Retinal pigment epithelial cell (primary cell): Measurements from ENCODE around the gene SYT6.

Experiments
- DNase-seq: peaks from one replicate; pipeline ENCODE4 v3.0.0-alpha.2; 2010; ENCODE audit warnings: low read depth
- H3K4me3 ChIP-seq: 2 replicates; pipeline ENCODE4 v1.5.1; 2011; ENCODE audit warnings: mild to moderate bottlenecking, low read length, control low read depth, moderate library complexity
- TF ChIP-seq, protein P1 (sequence below): conservative IDR thresholded peaks from 2 replicates; pipeline ENCODE4 v1.5.1; 2011; ENCODE audit warnings: low read depth, low read length, control low read depth, inconsistent platforms

SYT6 gene

GRCh38 chr1:114189398-114189797, 35.7 kb upstream of the SYT6 start:
- no peak for DNase-seq
- TF ChIP-seq, protein P1, sequence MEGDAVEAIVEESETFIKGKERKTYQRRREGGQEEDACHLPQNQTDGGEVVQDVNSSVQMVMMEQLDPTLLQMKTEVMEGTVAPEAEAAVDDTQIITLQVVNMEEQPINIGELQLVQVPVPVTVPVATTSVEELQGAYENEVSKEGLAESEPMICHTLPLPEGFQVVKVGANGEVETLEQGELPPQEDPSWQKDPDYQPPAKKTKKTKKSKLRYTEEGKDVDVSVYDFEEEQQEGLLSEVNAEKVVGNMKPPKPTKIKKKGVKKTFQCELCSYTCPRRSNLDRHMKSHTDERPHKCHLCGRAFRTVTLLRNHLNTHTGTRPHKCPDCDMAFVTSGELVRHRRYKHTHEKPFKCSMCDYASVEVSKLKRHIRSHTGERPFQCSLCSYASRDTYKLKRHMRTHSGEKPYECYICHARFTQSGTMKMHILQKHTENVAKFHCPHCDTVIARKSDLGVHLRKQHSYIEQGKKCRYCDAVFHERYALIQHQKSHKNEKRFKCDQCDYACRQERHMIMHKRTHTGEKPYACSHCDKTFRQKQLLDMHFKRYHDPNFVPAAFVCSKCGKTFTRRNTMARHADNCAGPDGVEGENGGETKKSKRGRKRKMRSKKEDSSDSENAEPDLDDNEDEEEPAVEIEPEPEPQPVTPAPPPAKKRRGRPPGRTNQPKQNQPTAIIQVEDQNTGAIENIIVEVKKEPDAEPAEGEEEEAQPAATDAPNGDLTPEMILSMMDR: no peak

DNA sequence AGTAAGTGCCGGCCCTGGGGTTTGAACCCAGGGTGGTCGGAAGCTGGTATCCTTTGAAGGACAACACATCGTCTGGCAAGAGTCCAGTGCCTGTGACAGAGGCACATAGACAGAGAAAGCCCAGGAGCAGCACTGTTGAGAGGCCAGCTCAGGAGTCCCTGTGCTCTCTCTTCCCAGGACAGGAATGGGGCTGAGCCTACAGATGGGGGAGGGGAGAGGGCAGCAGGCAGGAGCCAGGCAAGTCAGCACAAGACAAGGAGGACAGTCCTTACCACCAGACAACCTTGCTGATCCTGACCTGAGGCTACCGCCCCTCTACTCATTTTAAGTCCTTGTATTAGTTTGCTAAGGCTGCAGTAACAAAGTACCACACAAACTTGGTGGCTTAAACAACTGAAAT, 27.7 kb upstream of the SYT6 start:
- TF ChIP-seq, protein P1: no peak
- H3K4me3 ChIP-seq: no peak overlapping the region
- no peak for DNase-seq

More at GRCh38 chr1:114189398-114189797, 35.7 kb upstream of the SYT6 start:
- H3K4me3 ChIP-seq: no peak overlapping the region

DNA sequence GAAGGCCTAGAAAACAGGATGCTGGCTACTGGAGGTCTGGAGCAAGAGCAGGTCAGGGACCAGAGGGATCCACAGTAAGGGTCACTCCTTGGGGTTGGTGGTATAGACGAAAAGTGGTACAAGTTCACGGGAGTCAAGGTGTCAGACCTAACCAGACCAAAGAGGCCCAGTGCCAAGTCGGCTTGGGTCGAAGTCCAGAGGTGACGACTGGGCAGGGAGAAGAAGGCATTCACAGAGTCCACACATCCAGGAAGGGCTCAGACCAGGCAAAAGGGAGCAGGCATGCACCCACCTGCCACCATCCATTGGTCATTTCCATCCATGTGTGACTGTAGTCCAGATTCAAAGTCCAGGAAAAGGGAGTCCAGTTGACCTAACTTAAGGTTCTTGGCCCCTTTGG, 27.1 kb upstream of the SYT6 start:
- DNase-seq: no peak
- H3K4me3 ChIP-seq: no peak overlapping the region
- TF ChIP-seq, protein P1: no peak

DNA sequence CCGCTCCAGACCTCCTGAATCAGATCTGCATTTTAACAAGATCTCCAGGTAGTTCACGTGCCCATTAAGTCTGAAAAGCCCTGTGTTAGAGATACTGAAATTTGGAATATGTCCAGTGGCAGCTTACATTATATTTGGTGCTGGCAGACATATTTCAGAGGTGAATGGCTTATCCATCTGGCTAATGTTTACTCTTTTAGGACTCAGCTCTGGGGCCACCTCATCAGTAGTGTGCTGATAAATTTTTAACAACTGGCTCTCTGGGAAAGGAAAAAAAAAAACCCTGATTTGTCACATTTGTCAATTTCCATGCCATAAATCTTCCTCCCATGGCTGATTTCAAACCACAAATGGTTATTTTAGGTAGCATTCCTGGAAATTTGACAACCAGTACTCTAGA, 25.3 kb upstream of the SYT6 start:
- no peak for DNase-seq
- TF ChIP-seq, protein P1: no peak
- no peak overlapping the region for H3K4me3 ChIP-seq

- no peak overlapping the region for H3K4me3 ChIP-seq
- DNase-seq: no peak
- TF ChIP-seq, protein P1: no peak
These were observed 23.6 kb upstream of the SYT6 start for GRCh38 chr1:114177282-114177681.

GRCh38 chr1:114176366-114176765, 22.7 kb upstream of the SYT6 start:
- no peak overlapping the region for H3K4me3 ChIP-seq
- no peak for DNase-seq
- TF ChIP-seq, protein P1: no peak

DNA sequence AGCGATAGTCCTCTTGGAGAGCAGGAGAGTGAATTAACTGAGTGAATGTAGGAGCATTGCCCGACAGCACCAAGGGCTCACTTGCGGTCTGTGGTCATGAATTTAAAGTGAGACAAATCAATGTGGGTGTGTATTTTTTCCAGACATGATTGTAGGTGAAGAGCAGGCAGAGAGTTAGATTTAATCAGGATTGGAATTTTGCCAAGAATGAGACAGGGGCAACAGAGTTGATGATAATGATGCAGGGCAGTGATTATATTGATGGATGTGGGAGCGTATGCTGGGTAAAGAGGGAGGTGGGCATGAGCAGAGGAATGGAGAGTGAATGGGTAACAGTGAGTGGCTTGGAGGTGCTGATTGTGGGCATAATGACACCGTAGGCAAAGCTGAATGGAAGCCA, 20.0 kb upstream of the SYT6 start:
- no peak overlapping the region for H3K4me3 ChIP-seq
- DNase-seq: no peak
- TF ChIP-seq, protein P1: no peak
